Frontal cortex (tissue), 4 donors: Measurements from ENCODE around the gene GMCL2. TPM values are rescaled to one million over a fixed set of nuclear protein-coding genes. Genes with fewer than 3 reads are reported as not detected.

Source experiments
- DNase-seq, 2 donors: peaks; one replicate each; pipeline ENCODE4 v3.0.0; 2012; ENCODE audit warnings: low spot score in 2 of 2
- FAIRE-seq: peaks from 2 replicates; lab custom pipeline; 2012; peaks lifted over from hg19 to GRCh38; lab: Jason Lieb, UNC
- total RNA-seq: library from RNA; depleted of rRNA; stranded (reverse); fragments of >200 nt; gene quantifications from one replicate; pipeline ENCODE4 v1.2.3, GENCODE V29; 2014
- donor health status: control.
- donor health status: control.
- donor health status: control.

The GMCL2 gene
- total RNA-seq, 1 donor from 2014 or later: not detected

- no peak for FAIRE-seq
- DNase-seq: no peak
Measured at GRCh38 chr5:178223196-178223773, 36.1 kb upstream of the GMCL2 start.

- no peak for DNase-seq
- no peak for FAIRE-seq
Measured at GRCh38 chr5:178222292-178222691, 35.1 kb upstream of the GMCL2 start.

DNA sequence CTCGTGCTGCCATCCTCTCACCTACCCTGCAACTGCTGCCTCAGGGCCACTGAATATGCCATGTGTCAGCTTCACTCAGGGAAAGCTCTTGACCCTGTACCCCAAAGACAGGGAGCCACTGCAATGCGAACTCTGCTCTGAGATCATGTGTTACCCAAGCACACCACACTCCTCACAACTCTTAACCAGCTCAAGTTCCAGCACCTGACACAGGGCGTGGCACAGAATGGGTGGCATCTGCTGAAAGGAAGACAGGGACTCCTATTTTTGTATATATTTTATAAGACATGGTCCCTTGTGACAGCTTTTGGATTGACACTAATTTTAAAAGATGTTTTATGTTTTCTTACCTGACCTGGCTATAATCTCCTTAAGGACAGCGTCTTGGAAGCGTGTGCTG, 34.7 kb upstream of the GMCL2 start:
- FAIRE-seq (no peak), DNase-seq (no peak)

- no peak for FAIRE-seq
Measured at GRCh38 chr5:178221282-178221681, 34.1 kb upstream of the GMCL2 start.

GRCh38 chr5:178218827-178219226, 31.7 kb upstream of the GMCL2 start:
- DNase-seq (no peak), FAIRE-seq (peak; percentile 21)

More at GRCh38 chr5:178221282-178221681, 34.1 kb upstream of the GMCL2 start:
- no peak for DNase-seq

DNA sequence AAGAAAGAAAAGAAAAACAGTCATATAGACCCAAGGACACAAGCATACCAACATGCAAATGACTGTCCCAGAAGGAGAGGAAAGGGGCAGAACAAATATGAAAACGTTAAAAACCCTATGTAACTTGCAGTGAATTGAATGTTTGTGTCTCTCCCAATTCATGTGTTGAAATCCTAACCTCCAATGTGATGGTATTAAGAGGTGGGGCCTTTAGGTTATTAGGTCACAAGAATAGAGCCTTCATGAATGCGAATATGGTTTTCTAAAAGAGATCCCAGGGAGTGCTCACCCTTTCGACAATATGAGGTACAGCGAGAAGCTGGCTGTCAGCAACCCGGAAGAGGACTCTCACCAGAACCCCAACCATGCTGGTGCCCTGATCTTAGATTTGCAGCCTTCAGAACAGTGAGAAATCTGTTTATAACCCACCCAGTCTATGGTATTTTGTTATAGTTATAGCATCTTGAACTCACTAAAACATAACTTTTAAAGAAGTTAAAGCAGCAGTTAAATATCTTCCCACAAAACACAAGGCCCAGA, 31.1 kb upstream of the GMCL2 start:
- no peak for FAIRE-seq

GRCh38 chr5:178216779-178217178, 29.6 kb upstream of the GMCL2 start:
- DNase-seq (no peak), FAIRE-seq (no peak)

More for the DNA sequence above, 31.1 kb upstream of the GMCL2 start:
- no peak for DNase-seq

DNA sequence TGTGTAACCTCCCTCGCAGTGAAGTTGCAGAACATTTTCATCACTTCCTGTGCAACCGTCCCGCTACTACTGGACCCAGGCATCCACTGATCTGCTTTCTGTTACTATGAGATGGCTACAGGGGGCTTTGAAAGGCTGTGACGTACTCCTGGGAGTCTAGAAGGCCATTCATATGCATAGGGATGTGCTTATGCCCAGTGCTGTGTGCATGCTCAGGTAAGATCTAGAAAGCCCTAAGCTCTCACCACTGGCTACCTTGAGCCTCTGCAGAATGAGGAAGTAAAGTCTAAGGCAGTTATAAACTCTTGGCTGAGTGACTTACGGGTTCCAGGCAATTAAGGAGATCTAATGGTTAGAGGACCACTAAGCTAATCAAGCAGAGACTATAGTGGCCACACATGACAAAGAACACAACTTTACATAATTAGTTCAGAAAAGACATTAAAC, 28.9 kb upstream of the GMCL2 start:
- FAIRE-seq: no peak
- no peak for DNase-seq

- FAIRE-seq: no peak
- no peak for DNase-seq
Measured at GRCh38 chr5:178215280-178216002, 28.3 kb upstream of the GMCL2 start.

- FAIRE-seq: no peak
- no peak for DNase-seq
Measured at GRCh38 chr5:178214160-178214803, 27.1 kb upstream of the GMCL2 start.

GRCh38 chr5:178213748-178214151, 26.6 kb upstream of the GMCL2 start:
- FAIRE-seq (no peak), DNase-seq (no peak)

- no peak for DNase-seq
- FAIRE-seq: no peak
Measured at GRCh38 chr5:178213003-178213461, 25.9 kb upstream of the GMCL2 start.

- FAIRE-seq (no peak), DNase-seq (no peak)
Measured at GRCh38 chr5:178212241-178213002, 25.3 kb upstream of the GMCL2 start.

GRCh38 chr5:178211095-178212048, 24.2 kb upstream of the GMCL2 start:
- DNase-seq: no peak
- FAIRE-seq: no peak

- DNase-seq: no peak
- FAIRE-seq: no peak
Measured at GRCh38 chr5:178210686-178211085, 23.5 kb upstream of the GMCL2 start.

GRCh38 chr5:178210073-178210535, 22.9 kb upstream of the GMCL2 start:
- DNase-seq (no peak), FAIRE-seq (no peak)

DNA sequence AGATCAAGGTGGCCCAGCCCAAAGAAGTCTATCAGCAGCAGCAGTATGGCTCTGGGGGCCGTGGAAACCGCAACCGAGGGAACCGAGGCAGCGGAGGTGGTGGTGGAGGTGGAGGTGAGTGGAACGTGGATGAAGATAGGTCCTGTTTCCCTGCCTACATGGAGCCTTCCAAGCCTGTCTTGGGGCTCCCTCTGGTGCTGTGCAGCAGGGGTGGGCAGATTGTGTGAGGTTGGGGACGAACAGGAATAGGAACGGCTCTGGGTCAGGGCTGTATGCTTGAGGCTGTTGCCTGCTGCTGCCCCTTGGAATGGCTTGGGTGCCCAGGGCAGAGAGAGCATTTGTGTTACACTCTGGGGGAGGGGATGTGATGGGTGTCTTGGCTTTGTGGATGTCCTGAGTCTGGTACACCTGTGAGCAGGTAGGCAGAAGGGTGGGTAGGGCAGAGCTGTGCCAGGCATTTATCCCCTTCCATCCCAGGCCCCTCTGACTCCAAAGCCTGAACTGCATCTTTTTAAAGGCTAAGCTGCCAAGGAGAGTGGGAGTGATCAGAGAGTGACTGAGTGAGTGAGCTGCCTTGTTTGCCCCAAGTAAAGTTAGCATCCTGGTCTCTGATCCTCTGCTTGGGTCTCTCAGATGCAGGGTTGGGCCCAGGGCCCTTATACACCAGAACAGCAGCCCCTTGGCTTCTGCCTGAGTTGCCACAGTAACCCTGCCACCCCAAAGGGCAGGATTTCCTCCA, 22.3 kb upstream of the GMCL2 start:
- DNase-seq (no peak), FAIRE-seq (no peak)

- FAIRE-seq (no peak), DNase-seq (no peak)
Measured at GRCh38 chr5:178208540-178209227, 21.5 kb upstream of the GMCL2 start.
